GM12892 (cell line): ENCODE results near the gene AFAP1L1.
A peak's percentile ranks its signal among the peaks of the same experiment; 100 is the strongest.
"Not testable (repeated sequence)": the region's sequence is repeated elsewhere in the genome, so short reads cannot be mapped to it uniquely, and the experiment has no call there.

ENCODE experiments used
- DNase-seq: peaks from one replicate; pipeline ENCODE4 v3.0.0; 2011; ENCODE audit not compliant: insufficient read length
- FAIRE-seq: peaks from 2 replicates; lab custom pipeline; 2011; peaks lifted over from hg19 to GRCh38; lab: Jason Lieb, UNC
- POLR2A ChIP-seq: IDR thresholded peaks from 2 replicates; pipeline ENCODE4 v1.6.1; 2011; ENCODE audit warnings: low read depth, low read length, control low read depth
- POLR2AphosphoS5 ChIP-seq: IDR thresholded peaks from 2 replicates; pipeline ENCODE4 v1.6.1; 2011; ENCODE audit warnings: low read depth, low read length, control low read depth
- TAF1 ChIP-seq: IDR thresholded peaks from 2 replicates; pipeline ENCODE4 v1.6.1; 2011; ENCODE audit warnings: low read depth, mild to moderate bottlenecking, control low read depth, low read length, borderline replicate concordance

The AFAP1L1 gene

DNA sequence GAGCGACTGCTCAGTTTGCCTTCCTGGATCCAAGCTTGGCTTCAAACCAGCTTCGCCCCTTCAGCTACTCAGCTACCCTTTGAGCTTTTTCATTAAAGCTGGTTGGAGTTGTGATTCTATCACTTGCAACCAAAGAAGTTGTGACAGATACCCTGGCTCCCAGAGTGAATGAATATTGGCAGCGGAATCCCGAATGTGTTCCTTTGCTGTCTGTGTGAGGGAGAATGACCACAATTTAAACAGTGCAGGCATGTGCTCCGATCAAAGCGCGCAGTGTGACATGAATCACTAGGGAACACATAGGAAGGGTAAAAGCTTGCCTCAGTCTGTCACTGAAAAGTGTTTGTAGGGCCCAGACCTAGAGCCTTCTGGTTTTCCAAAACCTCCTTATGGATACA, 6.6 kb upstream of the AFAP1L1 start:
- no peak for FAIRE-seq
- no peak for DNase-seq

DNA sequence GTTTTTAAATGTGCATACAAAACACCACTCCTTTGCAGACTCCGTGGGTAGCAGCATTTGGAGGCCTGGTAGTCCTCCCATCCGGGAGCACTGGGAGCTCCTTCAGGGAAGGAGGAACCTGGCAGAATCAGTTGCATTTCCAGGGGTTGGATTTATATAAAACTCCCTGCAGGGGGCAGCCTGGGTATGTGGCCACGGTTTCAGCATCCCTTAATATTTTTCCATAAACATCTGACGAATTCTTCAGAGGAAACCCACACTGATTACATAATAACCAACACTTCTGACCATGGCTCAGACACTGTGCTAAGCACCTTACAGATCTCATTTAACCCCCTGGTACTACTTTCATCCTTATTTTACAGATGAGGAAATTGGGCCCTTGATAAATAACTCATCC, 6.1 kb upstream of the AFAP1L1 start:
- no peak for DNase-seq
- TF ChIP-seq POLR2AphosphoS5: no peak
- FAIRE-seq: no peak

More for the DNA sequence above, 6.6 kb upstream of the AFAP1L1 start:
- TF ChIP-seq TAF1 (no peak), POLR2AphosphoS5 (no peak), POLR2A (no peak)

DNA sequence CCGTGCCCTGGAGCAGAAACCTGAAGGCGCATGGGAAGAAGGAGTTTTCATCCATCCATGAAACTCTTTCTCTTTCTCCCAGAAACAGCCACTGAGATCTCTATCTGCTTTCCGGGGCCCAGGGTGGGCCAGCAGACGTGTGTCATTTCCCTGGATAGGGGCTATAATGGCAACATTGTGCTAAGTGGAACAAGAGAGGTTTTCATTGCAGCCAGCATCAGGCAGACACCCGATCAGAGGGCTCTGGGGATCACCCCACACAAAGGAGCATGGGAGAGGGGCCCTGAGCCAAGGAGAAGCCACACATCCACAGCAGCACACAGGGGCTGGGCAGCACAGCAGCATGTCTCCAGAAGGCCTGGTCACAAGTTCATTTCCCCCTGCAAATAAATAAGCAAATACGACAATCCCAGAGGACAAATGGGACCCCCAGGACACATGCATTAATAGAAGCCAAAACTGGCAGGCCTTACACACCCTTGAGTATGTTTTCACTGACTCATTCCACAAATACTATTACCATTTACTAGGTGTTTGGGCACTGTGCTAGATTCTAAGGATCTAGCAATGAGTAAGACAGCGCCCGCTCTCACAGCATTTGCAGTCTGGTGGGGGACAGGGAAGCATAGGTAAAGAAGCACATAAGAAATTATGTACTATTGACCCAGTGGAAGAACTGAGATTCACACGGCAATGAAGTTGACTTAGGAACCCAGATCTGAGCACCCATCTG, 4.3 kb upstream of the AFAP1L1 start:
- TF ChIP-seq POLR2A (no peak), TAF1 (no peak), POLR2AphosphoS5 (no peak)
- DNase-seq (no peak), FAIRE-seq (no peak)

- FAIRE-seq (peak; percentile 73), DNase-seq (peak; percentile 25)
- TF ChIP-seq POLR2A: no peak
- TF ChIP-seq POLR2AphosphoS5: no peak
- no peak for TF ChIP-seq TAF1
Measured at GRCh38 chr5:149268928-149269557, 2.6 kb upstream of the AFAP1L1 start.

DNA sequence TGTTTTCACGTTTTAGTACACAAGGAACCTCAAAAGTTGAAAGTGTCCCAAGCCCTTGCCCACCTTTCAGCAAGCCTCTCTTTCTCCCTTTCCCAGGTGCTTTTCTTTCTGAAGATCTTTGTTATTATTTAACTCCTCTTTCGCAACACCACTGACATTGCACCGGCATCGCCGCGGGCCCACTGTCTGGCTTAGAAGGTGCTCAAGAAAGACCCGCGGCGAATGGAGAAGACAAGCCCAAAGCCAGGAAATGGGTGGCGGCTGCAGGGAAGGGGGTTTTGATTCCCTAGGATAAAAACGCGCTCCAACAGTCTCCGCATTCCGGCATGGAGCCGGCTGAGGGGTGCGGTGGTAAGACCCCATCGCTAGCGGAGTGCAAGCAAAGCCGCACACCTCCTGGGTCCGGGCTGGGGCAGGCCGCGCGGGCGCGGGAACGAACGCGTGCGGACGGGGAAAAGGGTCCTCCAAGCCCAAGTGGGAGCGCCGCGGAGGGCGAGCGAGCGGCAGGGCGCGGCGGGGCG, 404 bp upstream of the AFAP1L1 start:
- no peak for DNase-seq
- no peak for FAIRE-seq
- TF ChIP-seq TAF1: no peak
- TF ChIP-seq POLR2AphosphoS5: no peak
- no peak for TF ChIP-seq POLR2A

- not testable (repeated sequence) for DNase-seq, FAIRE-seq
Measured at GRCh38 chr5:149272781-149273180, 1.1 kb downstream of the AFAP1L1 start.

DNA sequence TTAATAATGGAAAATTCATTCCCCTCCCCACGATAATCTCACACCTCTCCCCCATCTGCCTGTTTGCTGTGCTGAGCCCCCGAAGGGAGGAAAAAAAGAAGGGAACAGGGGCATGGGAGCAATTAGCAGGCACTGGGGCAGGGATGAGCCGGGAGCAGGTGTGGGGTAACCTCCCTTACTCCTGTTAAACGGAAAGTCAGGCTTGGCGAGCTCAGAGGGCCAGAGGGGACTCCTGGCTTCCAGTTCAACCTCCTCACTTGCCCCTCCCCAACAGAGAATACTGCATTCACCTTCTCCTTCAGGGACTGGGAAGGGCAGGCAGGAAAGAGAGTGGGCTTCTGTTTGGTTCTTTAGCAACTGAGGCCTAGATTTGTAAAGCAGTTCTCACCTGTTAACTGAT, 1.6 kb downstream of the AFAP1L1 start:
- DNase-seq (no peak), FAIRE-seq (no peak)
- TF ChIP-seq POLR2A (no peak), POLR2AphosphoS5 (no peak), TAF1 (no peak)

- no peak for FAIRE-seq
- no peak for DNase-seq
- TF ChIP-seq POLR2AphosphoS5 (no peak), POLR2A (no peak), TAF1 (no peak)
Measured at GRCh38 chr5:149273950-149274349, 2.3 kb downstream of the AFAP1L1 start.

- FAIRE-seq: no peak
- TF ChIP-seq POLR2AphosphoS5 (no peak), POLR2A (no peak), TAF1 (no peak)
- DNase-seq: no peak
Measured at GRCh38 chr5:149274939-149275338, 3.3 kb downstream of the AFAP1L1 start.

DNA sequence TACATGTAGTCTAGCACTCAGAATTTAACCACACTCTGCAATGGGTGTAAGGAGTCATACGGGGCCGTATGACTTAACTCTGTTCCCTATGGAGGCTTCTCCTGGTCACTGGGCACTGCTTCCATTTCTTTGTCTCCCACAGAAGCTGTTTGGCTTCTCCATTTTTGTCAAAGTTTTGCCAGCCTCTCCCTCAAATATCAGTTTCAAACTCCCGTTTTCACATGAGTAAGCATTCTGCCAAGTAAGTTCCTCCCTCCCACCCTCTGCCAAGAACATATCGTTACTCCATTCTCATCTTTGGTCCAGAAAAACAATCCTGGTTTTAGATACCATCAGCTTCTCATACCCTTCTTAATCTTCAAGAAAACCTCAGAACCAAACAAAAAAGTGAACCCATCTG, 6.1 kb downstream of the AFAP1L1 start:
- no peak for DNase-seq
- TF ChIP-seq POLR2A (no peak), POLR2AphosphoS5 (no peak), TAF1 (no peak)
- FAIRE-seq: no peak

GRCh38 chr5:149278451-149279210, 7.0 kb downstream of the AFAP1L1 start:
- no peak for TF ChIP-seq TAF1
- TF ChIP-seq POLR2A: no peak
- TF ChIP-seq POLR2AphosphoS5: no peak
- FAIRE-seq: no peak

GRCh38 chr5:149279661-149280060, 8.0 kb downstream of the AFAP1L1 start:
- TF ChIP-seq POLR2AphosphoS5 (no peak), POLR2A (no peak), TAF1 (no peak)
- DNase-seq (no peak), FAIRE-seq (no peak)

More at GRCh38 chr5:149278451-149279210, 7.0 kb downstream of the AFAP1L1 start:
- DNase-seq: no peak
